ENCODE data around the gene AGFG2. TPM values are rescaled to one million over a fixed set of nuclear protein-coding genes. Genes with fewer than 3 reads are reported as not detected.
A peak's percentile ranks its signal among the peaks of the same experiment; 100 is the strongest.

The AGFG2 gene
- total and polyA plus RNA-seq, 2 donors (not counting 1 experiment from before 2014, with no cell fraction given) = 2.4 to 3.1 TPM

- peak; percentile 88 to 91 for DNase-seq (ENCODE audit: low read depth in 2 of 2)
- Histone ChIP-seq H3K4me3 (replicated peaks in 1 of 4; ENCODE audit: control extremely low read depth in 1 of 4, insufficient read depth in 1 of 4, low read depth in 3 of 4, low read length in 4 of 4) (no peak overlapping the region), H3K36me3 (ENCODE audit: control insufficient read depth, insufficient read depth, low read length) (peaks cover 2% of the 10 kb centered on the region), H3K9ac (ENCODE audit: insufficient read depth, low read length) (no peak overlapping the region), H3K4me1 (ENCODE audit: control insufficient read depth, extremely low read depth, insufficient read depth, low read length) (peaks cover 20% of the 10 kb centered on the region), H3K27me3 (ENCODE audit: control insufficient read depth, insufficient read depth, low read length) (no peaks in the 10 kb centered on the region), H3K9me3 (ENCODE audit: control insufficient read depth, insufficient read depth, low read depth, low read length) (no peaks in the 10 kb centered on the region), H4K20me1 (ENCODE audit: control insufficient read depth, extremely low read depth, insufficient read depth, low read length) (no peaks in the 10 kb centered on the region), H3K27ac (ENCODE audit: insufficient read depth, low read length) (peak overlapping the region; percentile 60), H3K79me2 (ENCODE audit: control insufficient read depth, insufficient read depth, low read length) (no peaks in the 10 kb centered on the region), H2AFZ (ENCODE audit: low read length) (peak overlapping the region; percentile 47), H3K4me2 (ENCODE audit: extremely low read depth, insufficient read depth, low read length) (peak overlapping the region; percentile 11)
- TF ChIP-seq, protein P1, sequence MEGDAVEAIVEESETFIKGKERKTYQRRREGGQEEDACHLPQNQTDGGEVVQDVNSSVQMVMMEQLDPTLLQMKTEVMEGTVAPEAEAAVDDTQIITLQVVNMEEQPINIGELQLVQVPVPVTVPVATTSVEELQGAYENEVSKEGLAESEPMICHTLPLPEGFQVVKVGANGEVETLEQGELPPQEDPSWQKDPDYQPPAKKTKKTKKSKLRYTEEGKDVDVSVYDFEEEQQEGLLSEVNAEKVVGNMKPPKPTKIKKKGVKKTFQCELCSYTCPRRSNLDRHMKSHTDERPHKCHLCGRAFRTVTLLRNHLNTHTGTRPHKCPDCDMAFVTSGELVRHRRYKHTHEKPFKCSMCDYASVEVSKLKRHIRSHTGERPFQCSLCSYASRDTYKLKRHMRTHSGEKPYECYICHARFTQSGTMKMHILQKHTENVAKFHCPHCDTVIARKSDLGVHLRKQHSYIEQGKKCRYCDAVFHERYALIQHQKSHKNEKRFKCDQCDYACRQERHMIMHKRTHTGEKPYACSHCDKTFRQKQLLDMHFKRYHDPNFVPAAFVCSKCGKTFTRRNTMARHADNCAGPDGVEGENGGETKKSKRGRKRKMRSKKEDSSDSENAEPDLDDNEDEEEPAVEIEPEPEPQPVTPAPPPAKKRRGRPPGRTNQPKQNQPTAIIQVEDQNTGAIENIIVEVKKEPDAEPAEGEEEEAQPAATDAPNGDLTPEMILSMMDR (conservative IDR thresholded peaks at IDR 0.05 in 1 of 2, IDR thresholded peaks at IDR 0.05 in 1 of 2; ENCODE audit: low read depth in 1 of 2, low read length in 2 of 2) = peak in 1 of 2 donors; percentile 26
- no peak for TF ChIP-seq EZH2 (IDR thresholded peaks at IDR 0.05; ENCODE audit: low read length, missing control alignments)
Observed at GRCh38 chr7:100545360-100546128, 6.5 kb downstream of the AGFG2 start.

GRCh38 chr7:100546129-100546925 lies 7.3 kb downstream of the AGFG2 start:
- peaks cover 3% of the 10 kb centered on the region for H3K36me3 ChIP-seq (ENCODE audit: control insufficient read depth, insufficient read depth, low read length)
- peak overlapping the region; percentile 56 for H3K4me2 ChIP-seq (ENCODE audit: extremely low read depth, insufficient read depth, low read length)
- H2AFZ ChIP-seq (ENCODE audit: low read length) = no peak overlapping the region
- no peak overlapping the region for H3K9ac ChIP-seq (ENCODE audit: insufficient read depth, low read length)
- H4K20me1 ChIP-seq (ENCODE audit: control insufficient read depth, extremely low read depth, insufficient read depth, low read length) = no peaks in the 10 kb centered on the region
- DNase-seq (ENCODE audit: low read depth in 2 of 2) = peak in 1 of 2 donors; percentile 8
- no peaks in the 10 kb centered on the region for H3K79me2 ChIP-seq (ENCODE audit: control insufficient read depth, insufficient read depth, low read length)
- peak overlapping the region; percentile 60 for H3K27ac ChIP-seq (ENCODE audit: insufficient read depth, low read length)
- no peaks in the 10 kb centered on the region for H3K9me3 ChIP-seq (ENCODE audit: control insufficient read depth, insufficient read depth, low read depth, low read length)
- peaks cover 20% of the 10 kb centered on the region for H3K4me1 ChIP-seq (ENCODE audit: control insufficient read depth, extremely low read depth, insufficient read depth, low read length)
- no peak for TF ChIP-seq EZH2 (IDR thresholded peaks at IDR 0.05; ENCODE audit: low read length, missing control alignments)
- TF ChIP-seq, protein P1 (conservative IDR thresholded peaks at IDR 0.05 in 1 of 2, IDR thresholded peaks at IDR 0.05 in 1 of 2; ENCODE audit: low read depth in 1 of 2, low read length in 2 of 2) = no peak
- peak overlapping the region in 1 of 4 experiments; percentile 16 for H3K4me3 ChIP-seq (replicated peaks in 1 of 4; ENCODE audit: control extremely low read depth in 1 of 4, insufficient read depth in 1 of 4, low read depth in 3 of 4, low read length in 4 of 4)
- H3K27me3 ChIP-seq (ENCODE audit: control insufficient read depth, insufficient read depth, low read length) = no peaks in the 10 kb centered on the region
